Measurements from ENCODE around the gene SLC4A3.

- TF ChIP-seq NFRKB (IDR thresholded peaks at IDR 0.05) (no peak), SP1 (IDR thresholded peaks at IDR 0.05) (no peak), FOXM1 (IDR thresholded peaks at IDR 0.05; ENCODE audit: borderline replicate concordance) (no peak), ELF4 (IDR thresholded peaks at IDR 0.05) (no peak), CTBP1 (IDR thresholded peaks at IDR 0.05; ENCODE audit: borderline replicate concordance) (no peak), FOXK2 (IDR thresholded peaks at IDR 0.05) (no peak), PKNOX1 (IDR thresholded peaks at IDR 0.05) (no peak), BHLHE40 (IDR thresholded peaks at IDR 0.05; ENCODE audit: borderline replicate concordance) (no peak), SUZ12 (IDR thresholded peaks at IDR 0.05) (no peak), TARDBP (IDR thresholded peaks at IDR 0.05) (no peak), FOXA1 (IDR thresholded peaks at IDR 0.05) (no peak), ZNF384 (IDR thresholded peaks at IDR 0.05) (no peak)
Measured at GRCh38 chr2:219614076-219614860, 13.2 kb upstream of the SLC4A3 start.

All from HEK293T (cell line).